Body of pancreas (tissue), 4 donors: Measurements from ENCODE around the gene ANOS1. TPM values are rescaled to one million over a fixed set of nuclear protein-coding genes. Genes with fewer than 3 reads are reported as not detected.

Experiments used
- ATAC-seq: fragments of 150-250 bp; one replicate; pipeline ENCODE4 v1.9.1; 2016
- DNase-seq, 4 donors: peaks; one replicate each; pipeline ENCODE4 v3.0.0-alpha.2; 2019
- H3K27ac ChIP-seq, 4 donors: fragments of 200-600 bp; sonication (generic); 1 replicate in 3 of 4; 2 replicates in 1 of 4; pipeline versions ENCODE4 v1.5.1 to v1.6.1; 2016 to 2019; ENCODE audit warnings: mild to moderate bottlenecking in 1 of 4, mixed read lengths in 1 of 4, moderate library complexity in 1 of 4
- H3K27me3 ChIP-seq, 2 donors: fragments of 200-600 bp; sonication (generic); one replicate each; pipeline ENCODE4 v1.6.0; 2016; ENCODE audit warnings: mild to moderate bottlenecking in 1 of 2
- H3K36me3 ChIP-seq, 2 donors: fragments of 200-600 bp; sonication (generic); replicated peaks in 1 of 2; 2 replicates each; pipeline ENCODE4 v1.5.1; 2016; ENCODE audit warnings: low read depth in 2 of 2; ENCODE audit not compliant: insufficient read depth in 1 of 2
- H3K4me1 ChIP-seq: fragments of 200-600 bp; sonication (generic); one replicate; pipeline ENCODE4 v1.6.0; 2016
- H3K4me3 ChIP-seq, 2 donors: fragments of 200-600 bp; sonication (generic); 1 replicate in 1 of 2; 2 replicates in 1 of 2; pipeline ENCODE4 v1.5.1; 2016 to 2019
- H3K9me3 ChIP-seq, 3 donors: fragments of 200-600 bp; sonication (generic); 1 replicate in 2 of 3; 2 replicates in 1 of 3; pipeline ENCODE4 v1.5.1; 2016
- POLR2A ChIP-seq, 3 donors: fragments of 450-650 bp; IDR thresholded peaks; one replicate each; pipeline ENCODE4 v1.6.1; 2016; ENCODE audit warnings: antibody characterized with exemption in 3 of 3, mild to moderate bottlenecking in 2 of 3
- WGBS, 2 donors: methylation state at CpG; one replicate each; pipeline ENCODE4 v1.1.5; 2017; 5-methylcytosine and 5-hydroxymethylcytosine counted together
- intact Hi-C: fragments of 100-400 bp; cut with DNase I; formaldehyde crosslinking; loops from one replicate; pipeline ENCODE4 v1.15.1; 2023
- total RNA-seq, 2 donors: library from RNA; depleted of rRNA; stranded (reverse); fragments of >200 nt; gene quantifications; one replicate each; pipeline ENCODE4 v1.1.0, GENCODE V29; 2016
- TF ChIP-seq, protein P1 (sequence below), 7 experiments: fragments of 450-650 bp in 4 of 7; fragments of 200-600 bp in 3 of 7; sonication (generic) in 3 of 7; IDR thresholded peaks; one replicate each; pipeline ENCODE4 v1.5.1; 2016 to 2019; ENCODE audit warnings: antibody characterized with exemption in 7 of 7

Gene ANOS1
- total RNA-seq, 2 donors from 2014 or later = 0.52 TPM; not detected in 1

DNA sequence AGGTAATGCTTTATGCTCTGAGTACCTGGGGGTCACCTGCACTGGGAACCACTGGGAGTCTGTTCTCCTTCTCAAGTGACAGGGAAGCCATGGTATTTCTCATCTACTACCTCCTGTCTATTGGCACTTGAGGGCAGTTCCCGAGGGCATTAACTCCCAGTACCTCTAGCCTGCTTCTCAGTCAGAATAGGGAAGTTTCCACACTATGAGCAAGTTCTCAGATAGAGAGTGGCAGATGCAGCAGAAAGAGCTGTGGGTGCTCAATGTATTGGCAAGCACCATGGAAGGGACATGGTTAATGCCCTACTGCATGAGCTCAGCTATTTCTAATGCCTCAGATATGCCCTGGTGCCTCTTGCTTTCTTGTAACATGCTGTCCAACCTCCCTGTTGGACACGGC, 74.1 kb downstream of the ANOS1 start:
- no peak for ATAC-seq
- Histone ChIP-seq H3K4me1 (no peaks in the 10 kb centered on the region), H3K27ac (no peak overlapping the region), H3K9me3 (no peaks in the 10 kb centered on the region), H3K36me3 (no peaks in the 10 kb centered on the region), H3K4me3 (no peak overlapping the region), H3K27me3 (no peaks in the 10 kb centered on the region)
- TF ChIP-seq, protein P1, sequence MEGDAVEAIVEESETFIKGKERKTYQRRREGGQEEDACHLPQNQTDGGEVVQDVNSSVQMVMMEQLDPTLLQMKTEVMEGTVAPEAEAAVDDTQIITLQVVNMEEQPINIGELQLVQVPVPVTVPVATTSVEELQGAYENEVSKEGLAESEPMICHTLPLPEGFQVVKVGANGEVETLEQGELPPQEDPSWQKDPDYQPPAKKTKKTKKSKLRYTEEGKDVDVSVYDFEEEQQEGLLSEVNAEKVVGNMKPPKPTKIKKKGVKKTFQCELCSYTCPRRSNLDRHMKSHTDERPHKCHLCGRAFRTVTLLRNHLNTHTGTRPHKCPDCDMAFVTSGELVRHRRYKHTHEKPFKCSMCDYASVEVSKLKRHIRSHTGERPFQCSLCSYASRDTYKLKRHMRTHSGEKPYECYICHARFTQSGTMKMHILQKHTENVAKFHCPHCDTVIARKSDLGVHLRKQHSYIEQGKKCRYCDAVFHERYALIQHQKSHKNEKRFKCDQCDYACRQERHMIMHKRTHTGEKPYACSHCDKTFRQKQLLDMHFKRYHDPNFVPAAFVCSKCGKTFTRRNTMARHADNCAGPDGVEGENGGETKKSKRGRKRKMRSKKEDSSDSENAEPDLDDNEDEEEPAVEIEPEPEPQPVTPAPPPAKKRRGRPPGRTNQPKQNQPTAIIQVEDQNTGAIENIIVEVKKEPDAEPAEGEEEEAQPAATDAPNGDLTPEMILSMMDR (IDR thresholded peaks at IDR 0.05) = no peak
- TF ChIP-seq POLR2A (IDR thresholded peaks at IDR 0.05) = no peak
- intact Hi-C loops = no loop called here
- WGBS, 2 donors = 55 to 60% methylated on average over 2 of the region's 2 CpGs
- DNase-seq = no peak

DNA sequence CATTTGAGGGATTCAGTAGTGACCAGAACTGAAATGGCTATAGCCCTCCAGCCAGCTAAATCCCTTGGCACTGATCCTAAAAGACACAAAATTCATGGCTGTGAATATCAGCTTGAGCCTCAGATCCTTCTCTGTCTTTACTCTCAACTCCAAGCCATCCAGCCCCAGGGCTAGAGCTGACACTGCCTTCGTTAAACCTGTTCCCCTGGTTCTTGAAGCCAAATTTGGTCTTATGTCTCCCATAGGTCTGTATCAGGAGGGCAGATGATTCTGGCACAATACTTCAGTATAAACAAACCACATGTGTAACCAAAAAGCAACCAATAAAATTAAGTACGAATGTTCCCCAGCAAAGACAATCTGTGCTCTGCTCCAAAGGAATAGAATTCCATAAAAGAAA, 78.0 kb downstream of the ANOS1 start:
- H3K27ac ChIP-seq = no peak overlapping the region
- no peak overlapping the region for H3K4me3 ChIP-seq
- no peaks in the 10 kb centered on the region for H3K27me3 ChIP-seq
- no peak for DNase-seq
- no peaks in the 10 kb centered on the region for H3K9me3 ChIP-seq
- WGBS, 2 donors = 53 to 55% methylated on average over 2 of the region's 2 CpGs
- TF ChIP-seq, protein P1 (IDR thresholded peaks at IDR 0.05) = no peak
- TF ChIP-seq POLR2A (IDR thresholded peaks at IDR 0.05) = no peak
- no peak for ATAC-seq
- intact Hi-C loops = no loop called here
- H3K36me3 ChIP-seq = no peaks in the 10 kb centered on the region
- H3K4me1 ChIP-seq = no peaks in the 10 kb centered on the region

DNA sequence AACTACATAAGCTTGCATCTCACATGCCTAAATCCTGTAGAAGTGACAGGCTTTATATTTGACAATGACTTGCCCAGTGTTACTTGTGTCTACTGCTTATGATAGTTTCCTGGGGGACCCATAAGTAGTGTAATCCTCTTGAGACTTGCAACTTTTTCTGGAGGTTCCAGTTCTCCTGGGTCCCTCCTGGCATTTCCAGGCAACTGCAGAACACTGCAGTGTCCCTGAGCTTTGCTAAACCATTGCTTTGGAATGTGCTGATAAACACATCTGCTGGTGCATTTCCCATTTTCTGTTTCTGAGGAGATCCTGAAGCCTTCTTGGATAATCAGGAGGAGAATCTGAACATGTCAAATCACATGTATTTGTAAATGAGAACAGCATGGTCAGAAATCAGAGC, 82.0 kb downstream of the ANOS1 start:
- no peaks in the 10 kb centered on the region for H3K27me3 ChIP-seq

DNA sequence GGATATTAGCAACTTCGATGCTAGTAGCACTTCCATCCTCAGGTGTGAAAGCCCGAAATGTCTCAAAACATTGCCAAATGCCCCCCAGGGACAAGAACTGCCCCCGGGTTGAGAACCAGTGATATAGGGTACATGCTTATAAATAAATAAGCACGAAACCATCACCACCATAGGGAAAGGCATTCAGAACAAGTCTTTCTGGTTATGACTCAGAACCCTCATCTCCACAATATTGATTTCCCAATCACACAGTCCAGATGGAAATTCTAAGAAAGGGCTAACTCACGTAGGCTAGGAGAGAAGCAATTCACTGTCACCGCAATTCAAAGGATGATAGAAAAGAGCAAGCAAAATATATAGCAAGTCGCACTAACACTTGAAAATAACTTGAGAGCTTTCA, 84.8 kb downstream of the ANOS1 start:
- intact Hi-C loops = no loop called here
- Histone ChIP-seq H3K36me3 (no peaks in the 10 kb centered on the region), H3K4me1 (no peaks in the 10 kb centered on the region), H3K27me3 (no peaks in the 10 kb centered on the region), H3K4me3 (no peak overlapping the region), H3K9me3 (no peaks in the 10 kb centered on the region), H3K27ac (no peak overlapping the region)
- no peak for TF ChIP-seq POLR2A (IDR thresholded peaks at IDR 0.05)
- TF ChIP-seq, protein P1 (IDR thresholded peaks at IDR 0.05) = no peak
- DNase-seq (no peak), ATAC-seq (no peak)
- WGBS, 2 donors = 42 to 66% methylated on average over 5 to 7 of the region's 7 CpGs

More for the DNA sequence above, 82.0 kb downstream of the ANOS1 start:
- TF ChIP-seq POLR2A (IDR thresholded peaks at IDR 0.05) = no peak
- TF ChIP-seq, protein P1 (IDR thresholded peaks at IDR 0.05) = no peak
- no peak for ATAC-seq
- Histone ChIP-seq H3K4me3 (no peak overlapping the region), H3K36me3 (no peaks in the 10 kb centered on the region), H3K9me3 (no peaks in the 10 kb centered on the region), H3K4me1 (no peaks in the 10 kb centered on the region), H3K27ac (no peak overlapping the region)
- intact Hi-C loops = no loop called here
- DNase-seq = no peak

DNA sequence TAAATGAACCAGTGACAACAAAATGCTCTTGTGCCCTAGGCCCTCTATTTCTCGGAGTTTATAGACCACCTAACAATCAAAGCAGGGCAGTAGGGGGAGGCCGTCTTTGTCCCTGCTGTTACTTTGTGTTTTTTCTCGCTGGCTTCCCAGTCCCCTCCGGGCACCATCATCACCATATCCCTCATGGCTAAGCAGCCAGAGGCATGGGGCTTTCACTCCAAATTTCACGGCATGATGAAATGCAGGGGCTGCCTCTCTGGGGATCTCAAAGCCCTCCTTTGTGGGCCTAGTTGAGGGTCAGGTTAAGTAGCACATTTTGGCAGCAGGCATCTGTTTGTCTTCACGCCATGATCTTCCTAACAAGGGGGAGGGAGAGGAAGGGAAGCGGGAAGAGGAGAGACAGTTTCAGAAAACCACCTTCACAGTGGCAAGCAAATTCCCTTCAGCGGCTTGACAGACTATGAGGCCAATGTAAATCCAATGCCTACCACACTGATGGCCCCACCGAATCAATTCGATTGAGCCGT, 91.9 kb downstream of the ANOS1 start:
- Histone ChIP-seq H3K27me3 (no peaks in the 10 kb centered on the region), H3K4me1 (no peaks in the 10 kb centered on the region), H3K4me3 (no peak overlapping the region), H3K9me3 (no peaks in the 10 kb centered on the region), H3K27ac (no peak overlapping the region), H3K36me3 (no peaks in the 10 kb centered on the region)
- ATAC-seq = no peak
- DNase-seq = no peak
- intact Hi-C loops = no loop called here
- TF ChIP-seq, protein P1 (IDR thresholded peaks at IDR 0.05) = no peak
- no peak for TF ChIP-seq POLR2A (IDR thresholded peaks at IDR 0.05)
- 34 to 46% methylated on average over 11 of the region's 11 CpGs for WGBS, 2 donors
